Gastroesophageal sphincter (tissue), 3 donors: Measurements from ENCODE around the gene TEC.

Experiments
- CTCF ChIP-seq, 4 experiments: fragments of 200-600 bp in 2 of 4; fragments of 450-650 bp in 2 of 4; sonication (generic) in 1 of 4; IDR thresholded peaks; one replicate each; pipeline ENCODE4 v1.5.1; 2017 to 2019; ENCODE audit warnings: antibody characterized with exemption in 4 of 4, mild to moderate bottlenecking in 2 of 4, moderate library complexity in 2 of 4
- EP300 ChIP-seq: sonication (generic); formaldehyde crosslinking; IDR thresholded peaks from one replicate; pipeline ENCODE4 v1.6.1; 2017; ENCODE audit warnings: antibody characterized with exemption, mild to moderate bottlenecking
- POLR2A ChIP-seq, 2 donors: fragments of 450-650 bp; IDR thresholded peaks; one replicate each; pipeline ENCODE4 v1.6.1; 2017; ENCODE audit warnings: antibody characterized with exemption in 2 of 2, mild to moderate bottlenecking in 2 of 2, moderate library complexity in 1 of 2
- POLR2AphosphoS5 ChIP-seq: sonication (generic); formaldehyde crosslinking; IDR thresholded peaks from one replicate; pipeline ENCODE4 v1.6.1; 2017; ENCODE audit warnings: antibody characterized with exemption

- TF ChIP-seq CTCF (IDR thresholded peaks at IDR 0.05) (no peak), POLR2A (IDR thresholded peaks at IDR 0.05) (no peak), EP300 (no peak), POLR2AphosphoS5 (no peak)
Observed at GRCh38 chr4:48237996-48238645, 31.5 kb downstream of the TEC start.
